HG03064 (cell line): Measurements from ENCODE around the gene SPAG16.

ENCODE experiments used
- ATAC-seq: cut with Tn5 transposase; IDR thresholded peaks from one replicate; pipeline ENCODE4 v1.9.1; 2021; ENCODE audit warnings: low read depth; ENCODE audit not compliant: unreplicated experiment

SPAG16 gene

GRCh38 chr2:214128040-214128439, 843.8 kb downstream of the SPAG16 start:
- no peak for ATAC-seq

GRCh38 chr2:214130114-214130513, 845.9 kb downstream of the SPAG16 start:
- no peak for ATAC-seq

GRCh38 chr2:214135966-214136365, 851.7 kb downstream of the SPAG16 start:
- ATAC-seq, result no peak

- ATAC-seq, result no peak
Measured at GRCh38 chr2:214138779-214139178, 854.5 kb downstream of the SPAG16 start.

- ATAC-seq, result no peak
Measured at GRCh38 chr2:214139630-214140284, 855.5 kb downstream of the SPAG16 start.

GRCh38 chr2:214156971-214157370, 872.7 kb downstream of the SPAG16 start:
- no peak for ATAC-seq

GRCh38 chr2:214158851-214159250, 874.6 kb downstream of the SPAG16 start:
- ATAC-seq, result no peak

GRCh38 chr2:214169281-214169680, 885.0 kb downstream of the SPAG16 start:
- no peak for ATAC-seq

GRCh38 chr2:214169736-214170135, 885.5 kb downstream of the SPAG16 start:
- ATAC-seq, result no peak

- ATAC-seq, result no peak
Measured at GRCh38 chr2:214174563-214174962, 890.3 kb downstream of the SPAG16 start.

- no peak for ATAC-seq
Measured at GRCh38 chr2:214180071-214180470, 895.8 kb downstream of the SPAG16 start.

- ATAC-seq, result no peak
Measured at GRCh38 chr2:214180686-214181085, 896.4 kb downstream of the SPAG16 start.

- ATAC-seq, result no peak
Measured at GRCh38 chr2:214184461-214184860, 900.2 kb downstream of the SPAG16 start.

GRCh38 chr2:214185546-214185945, 901.3 kb downstream of the SPAG16 start:
- no peak for ATAC-seq

GRCh38 chr2:214192711-214193110, 908.4 kb downstream of the SPAG16 start:
- no peak for ATAC-seq

GRCh38 chr2:214193943-214194342, 909.7 kb downstream of the SPAG16 start:
- no peak for ATAC-seq

- ATAC-seq, result no peak
Measured at GRCh38 chr2:214196260-214196659, 912.0 kb downstream of the SPAG16 start.

- no peak for ATAC-seq
Measured at GRCh38 chr2:214201892-214202291, 917.6 kb downstream of the SPAG16 start.

GRCh38 chr2:214203214-214203613, 919.0 kb downstream of the SPAG16 start:
- no peak for ATAC-seq

GRCh38 chr2:214203744-214204289, 919.6 kb downstream of the SPAG16 start:
- no peak for ATAC-seq

- ATAC-seq, result no peak
Measured at GRCh38 chr2:214215107-214215506, 930.8 kb downstream of the SPAG16 start.

- no peak for ATAC-seq
Measured at GRCh38 chr2:214217136-214217535, 932.9 kb downstream of the SPAG16 start.

GRCh38 chr2:214217599-214217998, 933.3 kb downstream of the SPAG16 start:
- no peak for ATAC-seq
